Keratinocyte (primary cell): Measurements from ENCODE around the gene SLC10A4.

Experiments
- CTCF ChIP-seq, 3 experiments: IDR thresholded peaks in 1 of 3; conservative IDR thresholded peaks in 1 of 3; optimal IDR thresholded peaks in 1 of 3; 2 replicates in 2 of 3; 3 replicates in 1 of 3; pipeline versions ENCODE3 to v1.5.1; 2011; ENCODE audit warnings: low read length in 3 of 3, mild to moderate bottlenecking in 3 of 3, moderate library complexity in 2 of 3, control low read depth in 1 of 3, inconsistent platforms in 1 of 3; ENCODE audit not compliant: insufficient read depth in 2 of 3; ENCODE audit errors: extremely low read depth in 1 of 3
- EZH2 ChIP-seq: IDR thresholded peaks from one replicate; pipeline ENCODE4 v1.6.1; 2012; ENCODE audit warnings: inconsistent platforms, mild to moderate bottlenecking, low read length, moderate library complexity

- TF ChIP-seq EZH2, result no peak
- no peak for TF ChIP-seq CTCF (optimal IDR thresholded peaks at IDR 0.05 in 1 of 3, IDR thresholded peaks at IDR 0.05 in 1 of 3, conservative IDR thresholded peaks at IDR 0.05 in 1 of 3; ENCODE audit: extremely low read depth in 1 of 3, insufficient read depth in 2 of 3, low read length in 3 of 3)
Observed at GRCh38 chr4:48503233-48504025, 20.3 kb downstream of the SLC10A4 start.
